ENCODE measurements around the gene RNASE12.

DNA sequence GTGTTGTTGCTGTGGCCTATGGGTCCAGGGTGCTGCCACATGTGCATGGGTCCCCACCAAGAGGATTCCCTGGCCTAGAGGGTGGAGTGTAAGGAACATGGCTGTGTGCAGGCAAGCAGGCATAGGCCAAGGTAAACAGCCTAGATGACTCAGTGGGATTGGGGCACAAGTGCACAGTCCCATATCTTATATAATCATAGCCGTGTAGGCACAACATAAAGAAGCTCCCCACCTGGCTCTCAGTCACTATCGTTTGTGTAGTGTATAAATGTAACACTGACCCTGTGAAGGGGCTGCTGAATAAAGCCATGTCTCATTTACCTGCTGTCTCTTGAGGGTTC, 15.7 kb upstream of the RNASE12 start:
- TF ChIP-seq ZNF239 (tag by site-specific recombination; IDR thresholded peaks at IDR 0.05) = no peak
- no peak for TF ChIP-seq ZNF202 (tag by site-specific recombination; IDR thresholded peaks at IDR 0.05; ENCODE audit: borderline replicate concordance)
- no peak for TF ChIP-seq HOXA7 (CRISPR knock-in tag; IDR thresholded peaks at IDR 0.05; ENCODE audit: borderline replicate concordance)
- TF ChIP-seq CTCF (tag by site-specific recombination; IDR thresholded peaks at IDR 0.05) = no peak
- TF ChIP-seq ZNF174 (tag by site-specific recombination; IDR thresholded peaks at IDR 0.05) = no peak
- no peak for TF ChIP-seq REST (tag by site-specific recombination; IDR thresholded peaks at IDR 0.05)
- no peak for TF ChIP-seq ZNF76 (tag by site-specific recombination; IDR thresholded peaks at IDR 0.05; ENCODE audit: borderline replicate concordance, low read depth)
- TF ChIP-seq ZNF274 (IDR thresholded peaks at IDR 0.05; ENCODE audit: low read length) = no peak
- no peak for TF ChIP-seq ZNF274 (tag by site-specific recombination; IDR thresholded peaks at IDR 0.05; ENCODE audit: borderline replicate concordance)
- TF ChIP-seq SP2 (tag by site-specific recombination; IDR thresholded peaks at IDR 0.05) = no peak
- TF ChIP-seq ZNF48 (tag by site-specific recombination; IDR thresholded peaks at IDR 0.05) = no peak

Measured in HEK293 (cell line).